T47D (cell line): ENCODE measurements around the gene TMIE.

ENCODE experiments used
- DNase-seq, 2 experiments: peaks; one replicate each; pipeline versions ENCODE4 v3.0.0 to v3.0.0-alpha.2; 2011 to 2012; ENCODE audit warnings: low read depth in 1 of 2, low spot score in 1 of 2
- JUND ChIP-seq: IDR thresholded peaks from 2 replicates; pipeline ENCODE4 v1.6.1; 2012; ENCODE audit warnings: low read depth
- in situ Hi-C: cut with HindIII; loops from 2 replicates; pipeline ENCODE4 v1.10.0; 2016; ENCODE audit warnings: low sequenced_read_pairs, low pct_unique_long_range_greater_than_20kb

TMIE gene

GRCh38 chr3:46681856-46682540 is 19.2 kb upstream of the TMIE start:
- DNase-seq: no peak
- in situ Hi-C loops: no loop called here
- no peak for TF ChIP-seq JUND

GRCh38 chr3:46682974-46683373 is 18.2 kb upstream of the TMIE start:
- no peak for DNase-seq
- in situ Hi-C loops: no loop called here

GRCh38 chr3:46684891-46685290 is 16.3 kb upstream of the TMIE start:
- in situ Hi-C loops: no loop called here
- TF ChIP-seq JUND: no peak

More at GRCh38 chr3:46682974-46683373, 18.2 kb upstream of the TMIE start:
- no peak for TF ChIP-seq JUND

GRCh38 chr3:46685446-46685845 is 15.7 kb upstream of the TMIE start:
- in situ Hi-C loops: no loop called here
- no peak for TF ChIP-seq JUND
- no peak for DNase-seq

More at GRCh38 chr3:46684891-46685290, 16.3 kb upstream of the TMIE start:
- no peak for DNase-seq

GRCh38 chr3:46690798-46691197 is 10.4 kb upstream of the TMIE start:
- in situ Hi-C loops: no loop called here
- DNase-seq: peak in 1 of 2 experiments; percentile 20
- TF ChIP-seq JUND: no peak

GRCh38 chr3:46692566-46692990 is 8.6 kb upstream of the TMIE start:
- peak; percentile 36 to 77 for DNase-seq
- in situ Hi-C loops: no loop called here
- no peak for TF ChIP-seq JUND

GRCh38 chr3:46693038-46693891 is 7.9 kb upstream of the TMIE start, which contains the start of gene ALS2CL:
ALS2CL (minus strand) TSS chr3:46693679; CDS start chr3:46689440, 4,239 bp downstream.
- in situ Hi-C loops: no loop called here
- no peak for TF ChIP-seq JUND
- DNase-seq: peak; percentile 59 to 77

GRCh38 chr3:46693892-46694226 is 7.3 kb upstream of the TMIE start:
- in situ Hi-C loops: no loop called here
- peak in 1 of 2 experiments; percentile 9 for DNase-seq

GRCh38 chr3:46694520-46694919 is 6.7 kb upstream of the TMIE start:
- TF ChIP-seq JUND: no peak
- DNase-seq: no peak
- in situ Hi-C loops: no loop called here

More at GRCh38 chr3:46693892-46694226, 7.3 kb upstream of the TMIE start:
- no peak for TF ChIP-seq JUND

GRCh38 chr3:46695177-46695961 is 5.8 kb upstream of the TMIE start:
- in situ Hi-C loops: no loop called here
- no peak for TF ChIP-seq JUND
- DNase-seq: peak in 1 of 2 experiments; percentile 38

- no peak for DNase-seq
- no peak for TF ChIP-seq JUND
- in situ Hi-C loops: no loop called here
These were observed 5.0 kb upstream of the TMIE start for GRCh38 chr3:46695962-46696894.
